ENCODE data around the gene MYOCD.

DNA sequence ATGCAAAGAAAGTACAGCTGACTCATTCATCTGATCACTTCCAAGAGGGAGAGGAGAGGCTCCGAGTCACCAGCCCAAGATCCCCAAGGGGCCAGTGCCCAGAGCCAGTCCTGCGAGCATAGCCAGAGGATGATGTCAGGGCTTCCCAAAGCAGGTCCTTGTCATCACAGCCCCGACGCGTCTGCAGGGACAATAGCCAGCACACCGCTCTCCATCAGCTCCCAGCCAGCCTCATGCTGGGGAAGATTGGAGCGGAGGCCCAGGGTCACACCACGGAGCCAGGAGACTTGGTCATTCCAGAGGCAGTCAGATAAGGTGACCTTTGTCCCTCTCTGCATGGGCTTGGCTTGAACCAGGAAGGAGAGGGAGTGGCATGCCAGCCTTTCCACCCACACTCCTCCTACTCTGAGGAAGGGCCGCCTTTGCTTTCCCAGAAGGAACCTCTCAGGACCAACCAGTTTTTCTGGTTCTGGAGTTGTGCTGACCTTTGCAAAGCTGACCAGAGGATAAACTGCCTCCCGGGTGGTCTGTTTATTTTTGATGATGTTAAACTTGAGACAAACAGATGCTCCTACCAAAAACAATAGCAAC lies 65.3 kb downstream of the MYOCD start:
- TF ChIP-seq, protein P1, sequence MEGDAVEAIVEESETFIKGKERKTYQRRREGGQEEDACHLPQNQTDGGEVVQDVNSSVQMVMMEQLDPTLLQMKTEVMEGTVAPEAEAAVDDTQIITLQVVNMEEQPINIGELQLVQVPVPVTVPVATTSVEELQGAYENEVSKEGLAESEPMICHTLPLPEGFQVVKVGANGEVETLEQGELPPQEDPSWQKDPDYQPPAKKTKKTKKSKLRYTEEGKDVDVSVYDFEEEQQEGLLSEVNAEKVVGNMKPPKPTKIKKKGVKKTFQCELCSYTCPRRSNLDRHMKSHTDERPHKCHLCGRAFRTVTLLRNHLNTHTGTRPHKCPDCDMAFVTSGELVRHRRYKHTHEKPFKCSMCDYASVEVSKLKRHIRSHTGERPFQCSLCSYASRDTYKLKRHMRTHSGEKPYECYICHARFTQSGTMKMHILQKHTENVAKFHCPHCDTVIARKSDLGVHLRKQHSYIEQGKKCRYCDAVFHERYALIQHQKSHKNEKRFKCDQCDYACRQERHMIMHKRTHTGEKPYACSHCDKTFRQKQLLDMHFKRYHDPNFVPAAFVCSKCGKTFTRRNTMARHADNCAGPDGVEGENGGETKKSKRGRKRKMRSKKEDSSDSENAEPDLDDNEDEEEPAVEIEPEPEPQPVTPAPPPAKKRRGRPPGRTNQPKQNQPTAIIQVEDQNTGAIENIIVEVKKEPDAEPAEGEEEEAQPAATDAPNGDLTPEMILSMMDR (IDR thresholded peaks at IDR 0.05): no peak
- TF ChIP-seq POLR2A (IDR thresholded peaks at IDR 0.05): no peak
